Ramos (cell line): ENCODE measurements around the gene MEMO1.
"Not testable (repeated sequence)": the region's sequence is repeated elsewhere in the genome, so short reads cannot be mapped to it uniquely, and the experiment has no call there.

Experiments used
- in situ Hi-C: fragments of 300-500 bp; cut with MboI; formaldehyde crosslinking; loops from one replicate; pipeline ENCODE4 v1.14.3; 2022; ENCODE audit warnings: low sequenced_read_pairs; ENCODE audit not compliant: unreplicated experiment

Gene MEMO1

GRCh38 chr2:31962757-31963361, 47.9 kb downstream of the MEMO1 start:
- in situ Hi-C loops = no loop called here

GRCh38 chr2:31958140-31958717, 52.6 kb downstream of the MEMO1 start:
- in situ Hi-C loops = no loop called here

GRCh38 chr2:31957354-31958139, 53.3 kb downstream of the MEMO1 start:
- in situ Hi-C loops = no loop called here

- in situ Hi-C loops = not testable (repeated sequence)
Measured at GRCh38 chr2:31956934-31957333, 53.9 kb downstream of the MEMO1 start.

- in situ Hi-C loops = no loop called here
Measured at GRCh38 chr2:31956312-31956711, 54.5 kb downstream of the MEMO1 start.

GRCh38 chr2:31953095-31953494, 57.7 kb downstream of the MEMO1 start:
- in situ Hi-C loops = not testable (repeated sequence)

GRCh38 chr2:31950946-31951562, 59.8 kb downstream of the MEMO1 start:
- in situ Hi-C loops = no loop called here

GRCh38 chr2:31947871-31948270, 62.9 kb downstream of the MEMO1 start:
- in situ Hi-C loops = no loop called here

- in situ Hi-C loops = no loop called here
Measured at GRCh38 chr2:31946838-31947237, 64.0 kb downstream of the MEMO1 start.

- in situ Hi-C loops = no loop called here
Measured at GRCh38 chr2:31945572-31945935, 65.3 kb downstream of the MEMO1 start.

- in situ Hi-C loops = no loop called here
Measured at GRCh38 chr2:31944828-31945571, 65.8 kb downstream of the MEMO1 start.

- in situ Hi-C loops = no loop called here
Measured at GRCh38 chr2:31943636-31944225, 67.1 kb downstream of the MEMO1 start.

GRCh38 chr2:31940920-31941319, 69.9 kb downstream of the MEMO1 start:
- in situ Hi-C loops = no loop called here

GRCh38 chr2:31937741-31938140, 73.1 kb downstream of the MEMO1 start:
- in situ Hi-C loops = no loop called here

GRCh38 chr2:31935370-31935769, 75.4 kb downstream of the MEMO1 start:
- in situ Hi-C loops = no loop called here

- in situ Hi-C loops = no loop called here
Measured at GRCh38 chr2:31933066-31933465, 77.7 kb downstream of the MEMO1 start.

GRCh38 chr2:31932589-31932988, 78.2 kb downstream of the MEMO1 start:
- in situ Hi-C loops = no loop called here

GRCh38 chr2:31931916-31932315, 78.9 kb downstream of the MEMO1 start:
- in situ Hi-C loops = no loop called here

- in situ Hi-C loops = no loop called here
Measured at GRCh38 chr2:31925517-31925916, 85.3 kb downstream of the MEMO1 start.

GRCh38 chr2:31923662-31924061, 87.1 kb downstream of the MEMO1 start:
- in situ Hi-C loops = no loop called here
